Posterior cingulate gyrus (tissue), 11 donors: ENCODE data around the gene CHST11.

ENCODE experiments used
- DNase-seq, 10 donors: peaks; one replicate each; pipeline versions ENCODE4 v3.0.0 to v3.0.0-alpha.2; 2020 to 2021; ENCODE audit warnings: mixed read lengths in 3 of 10
- intact Hi-C: fragments of 100-400 bp; cut with DNase I; formaldehyde crosslinking; loops from one replicate; pipeline ENCODE4 v1.15.1; 2023

The CHST11 gene

DNA sequence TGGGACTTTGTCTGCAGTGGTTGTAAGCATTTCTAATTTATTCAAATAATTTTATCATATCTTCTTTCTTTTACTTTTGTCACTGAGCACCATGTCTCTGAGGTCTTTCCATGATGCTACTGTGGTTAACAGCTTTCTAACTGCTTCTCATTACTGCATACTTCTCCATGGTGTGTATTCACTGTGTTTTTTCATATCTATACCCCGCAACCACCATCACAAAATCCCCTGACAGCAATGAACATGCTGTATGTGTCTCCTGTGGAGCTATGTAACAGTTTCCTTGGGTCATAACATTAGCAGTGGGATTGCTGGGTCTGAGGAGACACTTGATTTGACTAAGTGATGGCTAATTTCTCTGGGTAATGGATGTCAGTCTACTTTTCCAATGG, 29.2 kb upstream of the CHST11 start:
- intact Hi-C loops: no loop called here
- no peak for DNase-seq

GRCh38 chr12:104433061-104433460, 23.7 kb upstream of the CHST11 start:
- no peak for DNase-seq
- intact Hi-C loops: no loop called here

DNA sequence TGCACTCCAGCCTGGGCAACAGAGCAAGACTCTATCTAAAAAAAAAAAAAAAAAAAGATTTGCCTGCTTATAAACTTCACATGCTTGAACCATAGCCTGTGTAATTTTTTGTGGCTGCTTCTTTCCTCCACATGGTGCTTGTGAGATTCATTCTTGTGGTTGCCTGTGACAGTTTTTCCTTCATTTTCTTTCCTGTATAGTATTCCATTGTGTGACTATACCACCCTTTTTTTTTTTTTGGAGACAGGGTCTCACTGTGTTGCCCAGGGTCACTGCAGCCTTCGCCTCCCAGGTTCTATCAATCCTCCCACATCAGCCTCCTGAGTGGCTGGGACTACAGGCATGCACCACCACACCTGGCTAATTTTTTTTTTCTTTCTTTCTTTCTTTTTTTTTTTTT, 22.6 kb upstream of the CHST11 start:
- DNase-seq: no peak
- intact Hi-C loops: no loop called here

GRCh38 chr12:104435175-104435574, 21.6 kb upstream of the CHST11 start:
- DNase-seq: no peak
- intact Hi-C loops: no loop called here

- intact Hi-C loops: no loop called here
- DNase-seq: no peak
Observed at GRCh38 chr12:104435765-104436164, 21.0 kb upstream of the CHST11 start.

- DNase-seq: no peak
- intact Hi-C loops: no loop called here
Observed at GRCh38 chr12:104436790-104437189, 20.0 kb upstream of the CHST11 start.

DNA sequence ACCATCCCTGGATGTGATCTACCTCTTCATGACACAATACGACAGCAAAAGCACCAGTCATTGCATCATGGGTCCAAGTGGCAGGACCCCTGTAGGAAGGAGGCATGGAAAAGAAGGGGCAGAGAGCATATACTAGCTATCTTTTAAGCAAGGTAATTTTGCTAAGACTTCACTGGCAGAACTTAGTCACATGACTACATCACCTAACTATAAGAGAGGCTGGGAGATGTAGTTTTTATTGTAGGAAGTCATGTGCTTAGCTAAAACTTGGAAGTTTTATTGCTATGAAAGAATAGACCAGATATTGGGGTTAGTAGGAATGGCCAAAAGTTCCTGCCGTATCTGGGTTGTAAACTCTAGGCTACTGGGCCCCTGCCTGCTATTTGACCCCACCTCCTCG, 18.6 kb upstream of the CHST11 start:
- intact Hi-C loops: no loop called here

DNA sequence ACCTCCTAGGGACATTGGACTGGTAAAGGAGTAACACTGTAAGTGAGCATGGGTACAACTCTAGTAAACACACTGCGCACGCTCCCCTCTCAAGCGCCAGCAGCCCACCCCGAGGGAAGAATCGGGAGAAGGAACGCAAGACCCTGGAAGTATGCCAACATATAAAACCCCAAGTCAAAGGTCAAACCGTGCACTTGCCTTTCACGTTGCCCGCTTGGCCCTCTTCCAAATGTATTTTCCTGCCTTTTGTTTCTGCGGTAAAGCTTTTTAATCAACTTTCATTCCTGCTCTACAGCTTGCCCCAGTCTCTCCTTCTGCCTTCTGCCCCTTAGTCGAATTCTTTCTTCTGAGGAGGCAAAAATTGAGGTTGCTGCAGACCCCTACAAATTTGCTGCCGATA, 17.6 kb upstream of the CHST11 start:
- intact Hi-C loops: no loop called here
- no peak for DNase-seq

More for the DNA sequence above, 18.6 kb upstream of the CHST11 start:
- DNase-seq: no peak

DNA sequence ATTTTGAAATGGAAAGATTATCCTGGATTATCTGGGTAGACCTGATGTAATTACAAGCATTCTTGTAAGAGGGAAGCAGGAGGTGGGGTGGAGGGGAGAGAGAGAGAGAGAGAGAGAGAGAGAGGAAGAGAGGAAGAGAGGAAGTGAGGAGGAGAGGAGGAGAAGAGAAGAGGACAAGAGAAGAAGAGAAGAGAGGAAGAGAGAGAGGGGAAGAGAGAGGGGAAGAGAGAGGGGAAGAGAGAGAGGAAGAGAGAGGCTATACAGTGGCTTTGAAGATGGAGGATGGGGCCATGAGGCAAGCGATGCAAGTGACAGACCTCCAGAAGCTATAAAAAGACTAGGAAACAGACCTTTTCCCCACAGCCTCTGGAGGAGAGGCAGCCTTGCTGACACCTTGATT, 13.7 kb upstream of the CHST11 start:
- intact Hi-C loops: no loop called here
- no peak for DNase-seq

DNA sequence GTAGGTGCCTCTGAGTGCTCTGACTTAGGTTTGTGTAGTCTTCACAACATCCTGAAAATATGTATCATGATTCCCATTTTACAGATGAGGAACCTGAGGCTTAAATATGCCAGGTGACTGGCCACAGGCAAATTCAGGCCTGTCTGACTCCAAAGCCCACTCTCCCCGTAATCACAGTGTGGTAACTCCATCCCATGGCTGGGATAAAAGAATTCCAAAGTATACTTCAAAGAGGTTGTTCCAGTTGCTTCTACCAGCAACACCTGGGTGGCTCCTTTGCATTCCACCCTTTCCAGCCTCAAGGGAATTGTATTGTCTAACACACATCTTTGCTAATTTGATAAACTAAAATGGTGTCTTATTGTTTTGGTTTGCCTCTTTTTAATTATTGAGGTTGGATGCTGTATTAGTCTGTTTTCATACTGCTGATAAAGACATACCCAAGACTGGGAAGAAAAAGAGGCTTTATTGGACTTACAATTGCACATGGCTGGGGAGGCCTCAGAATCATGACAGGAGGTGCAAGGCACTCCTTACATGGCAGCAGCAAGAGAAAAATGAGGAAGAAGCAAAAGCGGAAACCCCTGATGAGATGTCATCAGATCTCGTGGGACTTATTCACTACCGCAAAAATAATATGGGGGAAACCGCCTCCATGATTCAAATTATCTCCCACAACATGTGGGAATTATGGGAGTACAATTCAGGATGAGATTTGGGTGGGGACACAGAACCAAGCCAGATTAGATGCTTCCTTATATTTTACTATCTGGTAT, 9.9 kb upstream of the CHST11 start:
- no peak for DNase-seq
- intact Hi-C loops: no loop called here

DNA sequence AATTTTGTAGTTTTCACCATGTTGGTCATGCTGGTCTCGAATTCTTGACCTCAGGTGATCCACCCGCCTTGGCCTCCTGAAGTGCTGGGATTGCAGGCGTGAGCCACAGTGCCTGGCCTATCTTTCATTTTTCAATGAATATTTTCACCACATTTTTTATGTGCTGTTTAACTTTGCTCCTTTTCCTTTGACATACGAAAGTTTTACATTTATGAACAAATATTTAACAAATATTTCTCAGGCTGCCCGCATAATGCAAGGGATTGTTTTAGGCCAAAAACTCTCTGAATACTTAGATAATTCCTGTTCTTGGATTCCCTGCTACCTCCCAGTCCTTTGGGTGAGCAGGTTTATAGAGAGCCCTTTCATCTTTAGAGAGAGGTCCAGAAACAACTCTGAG, 8.7 kb upstream of the CHST11 start:
- DNase-seq: no peak
- intact Hi-C loops: no loop called here

GRCh38 chr12:104448451-104448850, 8.3 kb upstream of the CHST11 start:
- intact Hi-C loops: no loop called here

DNA sequence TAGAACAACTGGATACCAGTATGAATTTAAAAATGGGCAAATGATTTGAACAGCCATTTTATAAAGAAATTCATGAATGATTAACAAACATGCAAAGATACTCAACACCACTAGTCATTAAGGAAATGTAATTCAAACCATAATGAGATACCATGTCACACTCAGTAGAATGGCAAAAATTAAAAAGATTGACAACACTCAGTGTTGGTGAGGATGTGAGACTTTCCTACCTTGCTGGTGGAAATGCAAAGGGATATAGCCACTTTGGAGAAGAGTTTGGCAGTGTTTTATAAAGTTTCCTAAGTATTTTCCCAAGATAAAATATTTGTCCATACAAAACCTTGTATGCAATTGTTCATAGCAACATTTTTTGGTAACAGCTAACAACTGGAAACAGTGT, 6.0 kb upstream of the CHST11 start:
- DNase-seq: no peak
- intact Hi-C loops: no loop called here

More at GRCh38 chr12:104448451-104448850, 8.3 kb upstream of the CHST11 start:
- DNase-seq: no peak

DNA sequence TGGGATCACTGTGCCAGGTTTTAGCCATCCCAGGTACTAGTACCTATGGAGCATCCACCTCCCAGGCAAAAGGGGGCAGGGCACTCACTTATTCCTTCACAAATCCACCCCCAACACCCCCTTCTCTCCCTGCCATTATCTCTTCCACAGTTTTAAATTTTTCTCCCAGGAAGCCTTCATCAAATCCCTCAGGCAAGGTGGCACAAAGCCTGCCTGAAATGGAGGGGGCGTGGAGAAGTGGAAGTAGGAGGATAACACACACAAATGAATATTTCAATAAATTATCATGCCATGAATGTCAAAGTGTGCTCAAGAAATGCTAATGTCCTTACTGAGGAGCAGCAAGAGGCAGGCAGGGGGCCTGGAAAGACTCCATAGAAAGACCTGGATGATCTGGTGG, 4.7 kb upstream of the CHST11 start:
- DNase-seq: no peak
- intact Hi-C loops: no loop called here

DNA sequence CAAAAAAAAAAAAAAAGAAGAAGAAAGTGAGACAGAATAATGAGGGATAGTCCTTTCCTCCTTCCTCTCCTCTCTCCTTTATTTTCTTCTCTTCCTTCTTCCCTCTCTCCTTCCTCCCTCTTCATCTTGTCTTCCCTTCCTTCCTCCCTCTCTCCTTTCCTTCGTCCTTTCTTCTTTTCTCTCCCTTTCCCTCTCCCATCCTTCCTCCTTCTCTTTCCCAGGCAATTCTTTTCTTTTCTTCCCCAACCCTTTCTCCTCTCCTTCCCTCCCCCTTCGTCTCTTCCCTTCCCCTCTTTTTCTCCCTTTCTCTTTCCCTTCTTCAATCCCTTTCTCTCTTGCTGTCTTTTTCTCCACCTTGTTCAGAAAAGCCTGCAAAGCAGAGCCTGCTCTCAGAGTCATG, 3.6 kb upstream of the CHST11 start:
- intact Hi-C loops: no loop called here
- no peak for DNase-seq

- intact Hi-C loops: no loop called here
- no peak for DNase-seq
Observed at GRCh38 chr12:104454997-104455396, 1.8 kb upstream of the CHST11 start.

DNA sequence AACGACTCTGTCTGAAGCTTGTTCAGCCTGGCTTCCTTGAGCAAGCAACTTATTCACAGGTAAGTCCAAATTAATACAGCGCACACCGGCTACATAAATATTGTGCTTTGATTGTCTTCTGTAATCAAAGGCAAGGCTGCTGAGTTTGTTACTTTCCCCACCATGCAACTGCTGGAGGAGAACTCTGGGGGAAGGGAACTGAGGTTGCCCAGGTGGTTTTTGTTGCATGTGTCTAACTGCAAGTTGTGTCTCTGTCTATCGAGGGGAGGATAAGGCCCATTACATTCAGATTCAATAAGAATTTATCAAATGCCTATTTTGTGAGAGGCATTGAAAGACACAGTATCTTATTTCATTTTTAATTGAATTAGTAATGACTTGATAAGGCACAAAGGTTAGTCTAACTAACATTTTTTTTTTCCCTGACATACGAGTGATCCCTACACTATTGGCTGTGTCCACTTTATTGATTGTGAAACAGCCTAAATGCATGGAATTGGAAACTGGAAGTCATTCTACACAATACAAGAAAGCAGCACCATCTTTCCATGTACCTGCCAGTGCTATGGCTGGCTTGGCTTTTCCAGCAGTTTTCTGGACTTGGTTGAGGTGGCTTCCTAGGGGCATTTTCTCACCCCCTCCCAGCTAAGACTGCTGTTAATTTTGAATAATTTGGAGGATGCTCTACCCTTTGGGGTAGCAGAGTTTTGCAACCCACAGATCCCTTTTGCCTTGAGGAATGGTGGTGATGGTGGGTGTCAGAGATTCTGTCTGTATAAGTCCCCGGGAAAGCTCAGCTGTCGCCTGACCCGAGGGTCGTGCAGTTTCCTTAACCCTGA, 951 bp upstream of the CHST11 start:
- no peak for DNase-seq
- intact Hi-C loops: no loop called here

DNA sequence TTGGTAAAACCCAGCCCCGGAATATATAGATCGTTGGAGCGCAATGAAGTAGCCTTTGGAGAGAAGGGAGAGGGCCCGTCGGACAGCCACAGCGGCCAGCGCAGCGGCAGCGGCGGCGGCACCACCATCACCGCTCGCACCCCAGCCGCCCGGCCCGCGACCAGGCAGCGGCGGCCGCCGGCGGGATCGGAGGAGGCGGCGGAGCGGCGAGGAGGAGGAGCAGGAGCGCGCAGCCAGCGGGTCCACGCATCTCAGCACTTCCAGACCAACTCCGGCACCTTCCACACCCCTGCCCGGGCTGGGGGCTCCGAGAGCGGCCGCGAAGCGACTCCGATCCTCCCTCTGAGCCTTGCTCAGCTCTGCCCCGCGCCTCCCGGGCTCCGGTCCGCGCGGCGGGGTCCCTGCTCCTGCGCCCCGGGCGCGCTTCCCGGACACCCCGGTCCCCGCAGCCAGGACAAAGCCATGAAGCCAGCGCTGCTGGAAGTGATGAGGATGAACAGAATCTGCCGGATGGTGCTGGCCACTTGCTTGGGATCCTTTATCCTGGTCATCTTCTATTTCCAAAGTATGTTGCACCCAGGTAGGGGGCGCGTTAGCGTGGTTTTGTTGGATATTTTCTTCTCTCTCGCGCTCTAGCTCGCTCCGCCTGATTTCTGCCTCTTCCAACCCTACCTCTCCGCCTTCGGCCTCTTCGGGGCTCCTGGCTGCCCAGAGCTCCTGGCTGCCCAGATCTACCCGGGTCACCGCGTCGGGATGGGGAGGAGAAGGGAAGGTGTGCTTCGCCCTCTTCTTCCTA, 400 bp downstream of the CHST11 start:
- DNase-seq: peak; percentile 27 to 93 (median 59)
- intact Hi-C loops: no loop called here

- DNase-seq: peak in 1 of 10 donors; percentile 10
Observed at GRCh38 chr12:104457746-104458693, 1.3 kb downstream of the CHST11 start.

More at GRCh38 chr12:104457746-104458693, 1.3 kb downstream of the CHST11 start:
- intact Hi-C loops: no loop called here
